A549 (cell line): ENCODE measurements around the gene PDIA6. TPM values are rescaled to one million over a fixed set of nuclear protein-coding genes. Genes with fewer than 3 reads are reported as not detected.

Experiments
- ATAC-seq, 2 experiments: fragments of 200-7000 bp in 1 of 2; fragments of >200 bp in 1 of 2; cut with Nextera tagmentation in 1 of 2; cut with Tn5 transposase in 1 of 2; 3 replicates each; pipeline versions ENCODE4 v1.8.0 to v1.9.1; 2018 to 2020; ENCODE audit warnings: mild to moderate bottlenecking in 1 of 2, moderate library complexity in 1 of 2
- CTCF ChIA-PET: fragments of 300-600 bp; sonication (Branson Sonifier 250); formaldehyde crosslinking; extraction: SDS; loops from one replicate; lab custom pipeline; 2021; ENCODE audit warnings: antibody characterized with exemption, inconsistent platforms; lab: Yijun Ruan, JAX
- POLR2A ChIA-PET: fragments of 350-600 bp; formaldehyde crosslinking; extraction: SDS; loops from one replicate; lab custom pipeline; 2021; ENCODE audit warnings: antibody characterized with exemption, inconsistent platforms; lab: Yijun Ruan, JAX
- DNase-seq, 2 experiments: peaks; one replicate each; pipeline versions ENCODE4 v3.0.0 to v3.0.0-alpha.2; 2011 to 2016; ENCODE audit warnings: low read depth in 1 of 2, low spot score in 1 of 2
- FAIRE-seq: peaks from 2 replicates; lab custom pipeline; 2011; peaks lifted over from hg19 to GRCh38; lab: Jason Lieb, UNC
- H3K27ac ChIP-seq, 2 experiments: fragments of >200 bp; sonication (Bioruptor Twin); formaldehyde crosslinking; 3 replicates each; pipeline ENCODE4 v1.5.1; 2016 to 2017
- H3K4me1 ChIP-seq: fragments of >200 bp; sonication (Bioruptor Twin); formaldehyde crosslinking; 3 replicates; pipeline ENCODE4 v1.6.1; 2016
- H3K4me2 ChIP-seq: fragments of >200 bp; sonication (Bioruptor Twin); formaldehyde crosslinking; 3 replicates; pipeline ENCODE4 v1.6.1; 2016
- H3K4me3 ChIP-seq: fragments of >200 bp; sonication (Bioruptor Twin); formaldehyde crosslinking; 3 replicates; pipeline ENCODE4 v1.5.1; 2016
- H3K9me3 ChIP-seq: fragments of >200 bp; sonication (Bioruptor Twin); formaldehyde crosslinking; 3 replicates; pipeline ENCODE4 v1.6.1; 2016
- ATOH8 ChIP-seq: fragments of 250-450 bp; sonication (Bioruptor Pico); IDR thresholded peaks from 2 replicates; pipeline ENCODE4 v1.5.0; 2020; ENCODE audit warnings: low read depth, mild to moderate bottlenecking, moderate library complexity
- BCL3 ChIP-seq: fragments of >200 bp; sonication (Bioruptor Twin); formaldehyde crosslinking; IDR thresholded peaks from 3 replicates; pipeline ENCODE4 v1.6.1; 2016
- FOXS1 ChIP-seq: fragments of 250-450 bp; sonication (Bioruptor Pico); IDR thresholded peaks from 2 replicates; pipeline ENCODE4 v1.5.0; 2020; ENCODE audit warnings: mild to moderate bottlenecking, moderate library complexity
- HOXB13 ChIP-seq: fragments of 250-450 bp; sonication (Bioruptor Pico); IDR thresholded peaks from 2 replicates; pipeline ENCODE4 v1.5.0; 2020; ENCODE audit warnings: low read depth, mild to moderate bottlenecking, moderate library complexity
- KDM1A ChIP-seq: fragments of 200-600 bp; sonication (generic); IDR thresholded peaks from 2 replicates; pipeline ENCODE4 v1.6.1; 2016; ENCODE audit warnings: low read depth, mild to moderate bottlenecking
- MAZ ChIP-seq: fragments of 150-350 bp; IDR thresholded peaks from 2 replicates; pipeline ENCODE4 v1.6.1; 2014; ENCODE audit warnings: antibody characterized with exemption, low read depth, low read length, borderline replicate concordance
- RAD21 ChIP-seq, 2 experiments: fragments of >200 bp in 1 of 2; sonication (Bioruptor Twin) in 1 of 2; formaldehyde crosslinking in 1 of 2; IDR thresholded peaks in 1 of 2; conservative IDR thresholded peaks in 1 of 2; 2 replicates in 1 of 2; 3 replicates in 1 of 2; pipeline ENCODE4 v1.6.1; 2012 to 2018; ENCODE audit warnings: inconsistent platforms in 1 of 2
- RARB ChIP-seq: fragments of 250-450 bp; sonication (Bioruptor Pico); IDR thresholded peaks from 2 replicates; pipeline ENCODE4 v1.8.0; 2021; ENCODE audit warnings: mild to moderate bottlenecking, moderate library complexity
- RCOR1 ChIP-seq: fragments of 150-350 bp; IDR thresholded peaks from 2 replicates; pipeline ENCODE4 v1.6.1; 2014; ENCODE audit warnings: antibody characterized with exemption, low read length, low read depth
- REST ChIP-seq: fragments of 200-600 bp; sonication (generic); IDR thresholded peaks from 2 replicates; pipeline ENCODE4 v1.6.1; 2016; ENCODE audit warnings: antibody characterized with exemption, mild to moderate bottlenecking, moderate library complexity
- ZC3H11A ChIP-seq: fragments of 450-650 bp; IDR thresholded peaks from 2 replicates; pipeline ENCODE4 v1.6.1; 2014; ENCODE audit warnings: antibody characterized with exemption, mild to moderate bottlenecking
- ZNF302 ChIP-seq: fragments of 250-450 bp; sonication (Bioruptor Pico); IDR thresholded peaks from 2 replicates; pipeline ENCODE4 v1.9.0; 2021; ENCODE audit warnings: inconsistent platforms, mild to moderate bottlenecking, moderate library complexity
- WGBS: methylation state at CpG from one replicate; pipeline ENCODE4 v1.1.6; 2017; ENCODE audit errors: missing lambda C conversion rate; 5-methylcytosine and 5-hydroxymethylcytosine counted together
- polyA plus RNA-seq, 4 experiments: library from polyadenylated mRNA; depleted of rRNA in 3 of 4; stranded (reverse); fragments of >200 nt; fragmentation: RNase III in 1 of 4; extraction: RNeasy Plus Mini Kit Qiagen cat#74134 plus additional on column Dnase treatment in 1 of 4; gene quantifications; 2 replicates in 3 of 4; 3 replicates in 1 of 4; pipeline ENCODE4 v1.2.3, GENCODE V29; 2011 to 2017
- TF ChIP-seq, protein P1 (sequence below): IDR thresholded peaks from 2 replicates; pipeline ENCODE4 v1.6.1; 2012; ENCODE audit warnings: low read depth, borderline replicate concordance
- TF ChIP-seq, protein P2 (sequence below): fragments of >200 bp; sonication (Bioruptor Twin); formaldehyde crosslinking; IDR thresholded peaks from 3 replicates; pipeline ENCODE4 v1.5.1; 2016

Gene PDIA6
- polyA plus RNA-seq, 2 of the 4 experiments (the other 2 are of a cell fraction) = 322 to 442 TPM

DNA sequence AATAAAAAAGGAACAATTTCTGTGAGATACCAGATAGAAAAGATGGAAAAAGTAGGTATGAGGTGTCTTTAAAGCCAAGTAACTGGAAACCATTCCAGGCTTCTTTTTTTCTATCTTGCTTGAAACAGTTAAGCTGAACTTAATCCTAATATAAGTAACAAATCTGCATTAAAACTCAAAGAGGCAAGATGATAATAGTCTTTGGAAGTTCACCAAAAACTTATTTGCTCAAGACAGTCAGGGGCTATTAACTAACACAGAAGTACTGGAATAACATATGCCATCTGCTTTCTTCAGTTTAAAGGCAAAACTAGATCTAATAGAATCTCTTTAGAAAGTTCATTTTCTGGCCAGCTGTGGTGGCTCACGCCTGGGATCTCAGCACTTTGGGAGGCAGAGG is 18.8 kb downstream of the PDIA6 start:
- no peaks in the 10 kb centered on the region for H3K9me3 ChIP-seq
- no peaks in the 10 kb centered on the region for H3K4me1 ChIP-seq
- POLR2A ChIA-PET = no interaction called here
- H3K4me2 ChIP-seq = no peak overlapping the region
- CTCF ChIA-PET = interaction anchor here (1.0 to 2.0 kb wide), 3 partner anchors 8 to 22 kb away, joined by 3 to 4 read pairs (median 3); no protein-coding TSS in a partner anchor
- no peak overlapping the region for H3K27ac ChIP-seq
- DNase-seq = no peak
- H3K4me3 ChIP-seq = no peak overlapping the region
- 71% methylated on average over 1 of the region's 1 CpG for whole genome bisulfite sequencing
- no peak for TF ChIP-seq HOXB13
- no peak for TF ChIP-seq MAZ
- no peak for TF ChIP-seq KDM1A
- TF ChIP-seq ATOH8 (CRISPR knock-in tag) = no peak
- TF ChIP-seq, protein P1, sequence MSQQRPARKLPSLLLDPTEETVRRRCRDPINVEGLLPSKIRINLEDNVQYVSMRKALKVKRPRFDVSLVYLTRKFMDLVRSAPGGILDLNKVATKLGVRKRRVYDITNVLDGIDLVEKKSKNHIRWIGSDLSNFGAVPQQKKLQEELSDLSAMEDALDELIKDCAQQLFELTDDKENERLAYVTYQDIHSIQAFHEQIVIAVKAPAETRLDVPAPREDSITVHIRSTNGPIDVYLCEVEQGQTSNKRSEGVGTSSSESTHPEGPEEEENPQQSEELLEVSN = no peak
- TF ChIP-seq RCOR1 = no peak
- no peak for TF ChIP-seq ZC3H11A
- no peak for TF ChIP-seq FOXS1
- no peak for TF ChIP-seq ZNF302 (CRISPR knock-in tag)
- no peak for FAIRE-seq
- no peak for ATAC-seq

GRCh38 chr2:10792660-10793400 is 19.8 kb downstream of the PDIA6 start:
- Histone ChIP-seq H3K4me3 (no peak overlapping the region), H3K4me1 (no peaks in the 10 kb centered on the region), H3K27ac (no peak overlapping the region), H3K4me2 (no peak overlapping the region), H3K9me3 (no peaks in the 10 kb centered on the region)
- ChIA-PET POLR2A (no interaction called here), CTCF (interaction anchor here (1.0 to 2.6 kb wide), 6 partner anchors 8 to 331 kb away, joined by 3 to 14 read pairs (median 4); no protein-coding TSS in a partner anchor)
- 0 out of 5 replicates have a peak, but pooled peaks of 1 of the 2 experiments have one; percentile 2 for TF ChIP-seq RAD21 (conservative IDR thresholded peaks at IDR 0.05 in 1 of 2, IDR thresholded peaks at IDR 0.05 in 1 of 2)
- TF ChIP-seq RARB (CRISPR knock-in tag) = no peak
- TF ChIP-seq REST = no peak
- TF ChIP-seq BCL3 = no peak
- TF ChIP-seq, protein P2, sequence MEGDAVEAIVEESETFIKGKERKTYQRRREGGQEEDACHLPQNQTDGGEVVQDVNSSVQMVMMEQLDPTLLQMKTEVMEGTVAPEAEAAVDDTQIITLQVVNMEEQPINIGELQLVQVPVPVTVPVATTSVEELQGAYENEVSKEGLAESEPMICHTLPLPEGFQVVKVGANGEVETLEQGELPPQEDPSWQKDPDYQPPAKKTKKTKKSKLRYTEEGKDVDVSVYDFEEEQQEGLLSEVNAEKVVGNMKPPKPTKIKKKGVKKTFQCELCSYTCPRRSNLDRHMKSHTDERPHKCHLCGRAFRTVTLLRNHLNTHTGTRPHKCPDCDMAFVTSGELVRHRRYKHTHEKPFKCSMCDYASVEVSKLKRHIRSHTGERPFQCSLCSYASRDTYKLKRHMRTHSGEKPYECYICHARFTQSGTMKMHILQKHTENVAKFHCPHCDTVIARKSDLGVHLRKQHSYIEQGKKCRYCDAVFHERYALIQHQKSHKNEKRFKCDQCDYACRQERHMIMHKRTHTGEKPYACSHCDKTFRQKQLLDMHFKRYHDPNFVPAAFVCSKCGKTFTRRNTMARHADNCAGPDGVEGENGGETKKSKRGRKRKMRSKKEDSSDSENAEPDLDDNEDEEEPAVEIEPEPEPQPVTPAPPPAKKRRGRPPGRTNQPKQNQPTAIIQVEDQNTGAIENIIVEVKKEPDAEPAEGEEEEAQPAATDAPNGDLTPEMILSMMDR = 0 out of 3 replicates have a peak, but pooled peaks have one; percentile 7
- FAIRE-seq (no peak), DNase-seq (peak in 1 of 2 experiments; percentile 27), ATAC-seq (peak; percentile 22 to 84; a peak in 3 of 6 replicates)
- WGBS = 89% methylated on average over 17 of the region's 17 CpGs
